ENCODE data around the gene SYF2.

The SYF2 gene

GRCh38 chr1:25223471-25223870 lies 8.8 kb downstream of the SYF2 start:
- no peak overlapping the region for H4K91ac ChIP-seq (ENCODE audit: low read depth, low read length, poor library complexity)
- H3K18ac ChIP-seq (ENCODE audit: low read length): no peak overlapping the region
- no CpG with 5 or more reads among the region's 3 CpGs for WGBS, 2 donors (ENCODE audit: extremely low coverage in 2 of 2, insufficient read length in 2 of 2, insufficient replicate concordance in 1 of 2)
- H3K27ac ChIP-seq (replicated peaks; ENCODE audit: low read length): no peak overlapping the region
- no peak overlapping the region for H2AFZ ChIP-seq (ENCODE audit: low read length)
- no peak overlapping the region for H2BK15ac ChIP-seq (ENCODE audit: low read length)
- H3K4me2 ChIP-seq (ENCODE audit: insufficient read depth, low read length, poor library complexity, severe bottlenecking): no peak overlapping the region
- no peak for DNase-seq (ENCODE audit: low spot score)
- no peak overlapping the region for H2BK12ac ChIP-seq (ENCODE audit: low read length)
- no peak overlapping the region for H3K4ac ChIP-seq (ENCODE audit: low read length)
- no peaks in the 10 kb centered on the region for H3K9me3 ChIP-seq (replicated peaks in 1 of 2; ENCODE audit: control insufficient read depth in 2 of 2, insufficient read depth in 1 of 2, low read depth in 1 of 2, low read length in 2 of 2)
- no peak overlapping the region for H2BK5ac ChIP-seq (ENCODE audit: low read length)
- no peaks in the 10 kb centered on the region for H3K27me3 ChIP-seq (ENCODE audit: control insufficient read depth in 3 of 3, insufficient read depth in 3 of 3, low read depth in 1 of 3, low read length in 3 of 3)
- no peaks in the 10 kb centered on the region for H3K4me1 ChIP-seq (ENCODE audit: control insufficient read depth in 2 of 2, insufficient read depth in 1 of 2, low read depth in 1 of 2, low read length in 2 of 2)
- no peak overlapping the region for H3K14ac ChIP-seq (ENCODE audit: low read length)
- H3K79me1 ChIP-seq (ENCODE audit: low read depth, low read length): no peaks in the 10 kb centered on the region
- no peak overlapping the region for H3K4me3 ChIP-seq (ENCODE audit: low read length in 2 of 2)
- peaks cover 15 to 78% of the 10 kb centered on the region in 2 donors for H3K36me3 ChIP-seq (replicated peaks in 1 of 2; ENCODE audit: control insufficient read depth in 2 of 2, insufficient read depth in 2 of 2, low read length in 2 of 2)
- no peak overlapping the region for H2AK5ac ChIP-seq (ENCODE audit: low read depth, low read length)
- no peak overlapping the region for H3K9ac ChIP-seq (ENCODE audit: low read depth, low read length, poor library complexity)
- no peak overlapping the region for H4K8ac ChIP-seq (ENCODE audit: low read depth, low read length)
- H2BK120ac ChIP-seq (ENCODE audit: low read depth, low read length): no peak overlapping the region
- no peak overlapping the region for H3K23ac ChIP-seq (ENCODE audit: low read depth, low read length, poor library complexity)

GRCh38 chr1:25222606-25223005 lies 9.7 kb downstream of the SYF2 start:
- no peak overlapping the region for H3K27ac ChIP-seq (replicated peaks; ENCODE audit: low read length)
- no peak overlapping the region for H3K9ac ChIP-seq (ENCODE audit: low read depth, low read length, poor library complexity)
- H3K4me3 ChIP-seq (ENCODE audit: low read length in 2 of 2): no peak overlapping the region
- H2AFZ ChIP-seq (ENCODE audit: low read length): no peak overlapping the region
- H3K79me1 ChIP-seq (ENCODE audit: low read depth, low read length): no peaks in the 10 kb centered on the region
- no peak overlapping the region for H3K4me2 ChIP-seq (ENCODE audit: insufficient read depth, low read length, poor library complexity, severe bottlenecking)
- no peaks in the 10 kb centered on the region for H3K9me3 ChIP-seq (replicated peaks in 1 of 2; ENCODE audit: control insufficient read depth in 2 of 2, insufficient read depth in 1 of 2, low read depth in 1 of 2, low read length in 2 of 2)
- H2BK12ac ChIP-seq (ENCODE audit: low read length): no peak overlapping the region
- no peak overlapping the region for H4K8ac ChIP-seq (ENCODE audit: low read depth, low read length)
- H3K36me3 ChIP-seq (replicated peaks in 1 of 2; ENCODE audit: control insufficient read depth in 2 of 2, insufficient read depth in 2 of 2, low read length in 2 of 2): peaks cover 15 to 69% of the 10 kb centered on the region in 2 donors
- H4K91ac ChIP-seq (ENCODE audit: low read depth, low read length, poor library complexity): no peak overlapping the region
- no peak overlapping the region for H3K18ac ChIP-seq (ENCODE audit: low read length)
- no peak overlapping the region for H2BK120ac ChIP-seq (ENCODE audit: low read depth, low read length)
- no peaks in the 10 kb centered on the region for H3K4me1 ChIP-seq (ENCODE audit: control insufficient read depth in 2 of 2, insufficient read depth in 1 of 2, low read depth in 1 of 2, low read length in 2 of 2)
- DNase-seq (ENCODE audit: low spot score): no peak
- no peaks in the 10 kb centered on the region for H3K27me3 ChIP-seq (ENCODE audit: control insufficient read depth in 3 of 3, insufficient read depth in 3 of 3, low read depth in 1 of 3, low read length in 3 of 3)
- no peak overlapping the region for H2AK5ac ChIP-seq (ENCODE audit: low read depth, low read length)
- no peak overlapping the region for H3K4ac ChIP-seq (ENCODE audit: low read length)
- H2BK5ac ChIP-seq (ENCODE audit: low read length): no peak overlapping the region
- H3K23ac ChIP-seq (ENCODE audit: low read depth, low read length, poor library complexity): no peak overlapping the region
- H3K14ac ChIP-seq (ENCODE audit: low read length): no peak overlapping the region
- WGBS, 2 donors (ENCODE audit: extremely low coverage in 2 of 2, insufficient read length in 2 of 2, insufficient replicate concordance in 1 of 2): no CpG with 5 or more reads among the region's 4 CpGs
- H2BK15ac ChIP-seq (ENCODE audit: low read length): no peak overlapping the region

- Histone ChIP-seq H3K9ac (ENCODE audit: low read depth, low read length, poor library complexity) (no peak overlapping the region), H3K23ac (ENCODE audit: low read depth, low read length, poor library complexity) (no peak overlapping the region), H3K27ac (replicated peaks; ENCODE audit: low read length) (no peak overlapping the region), H3K27me3 (ENCODE audit: control insufficient read depth in 3 of 3, insufficient read depth in 3 of 3, low read depth in 1 of 3, low read length in 3 of 3) (no peaks in the 10 kb centered on the region), H3K14ac (ENCODE audit: low read length) (no peak overlapping the region), H3K9me3 (replicated peaks in 1 of 2; ENCODE audit: control insufficient read depth in 2 of 2, insufficient read depth in 1 of 2, low read depth in 1 of 2, low read length in 2 of 2) (no peaks in the 10 kb centered on the region), H2AK5ac (ENCODE audit: low read depth, low read length) (no peak overlapping the region), H3K79me1 (ENCODE audit: low read depth, low read length) (no peaks in the 10 kb centered on the region), H2AFZ (ENCODE audit: low read length) (no peak overlapping the region), H4K8ac (ENCODE audit: low read depth, low read length) (no peak overlapping the region), H3K4me2 (ENCODE audit: insufficient read depth, low read length, poor library complexity, severe bottlenecking) (no peak overlapping the region), H2BK120ac (ENCODE audit: low read depth, low read length) (no peak overlapping the region), H3K4ac (ENCODE audit: low read length) (no peak overlapping the region), H3K36me3 (replicated peaks in 1 of 2; ENCODE audit: control insufficient read depth in 2 of 2, insufficient read depth in 2 of 2, low read length in 2 of 2) (peaks cover 10 to 53% of the 10 kb centered on the region in 2 donors), H3K18ac (ENCODE audit: low read length) (no peak overlapping the region), H2BK5ac (ENCODE audit: low read length) (no peak overlapping the region), H3K4me1 (ENCODE audit: control insufficient read depth in 2 of 2, insufficient read depth in 1 of 2, low read depth in 1 of 2, low read length in 2 of 2) (no peaks in the 10 kb centered on the region), H2BK15ac (ENCODE audit: low read length) (no peak overlapping the region), H3K4me3 (ENCODE audit: low read length in 2 of 2) (no peak overlapping the region), H4K91ac (ENCODE audit: low read depth, low read length, poor library complexity) (no peak overlapping the region), H2BK12ac (ENCODE audit: low read length) (no peak overlapping the region)
- DNase-seq (ENCODE audit: low spot score): no peak
- WGBS, 2 donors (ENCODE audit: extremely low coverage in 2 of 2, insufficient read length in 2 of 2, insufficient replicate concordance in 1 of 2): no CpG with 5 or more reads among the region's 3 CpGs
Measured at GRCh38 chr1:25220666-25221065, 11.6 kb downstream of the SYF2 start.

GRCh38 chr1:25219661-25220251 lies 12.5 kb downstream of the SYF2 start:
- no peak overlapping the region for H3K4me3 ChIP-seq (ENCODE audit: low read length in 2 of 2)
- peaks cover 10 to 50% of the 10 kb centered on the region in 2 donors for H3K36me3 ChIP-seq (replicated peaks in 1 of 2; ENCODE audit: control insufficient read depth in 2 of 2, insufficient read depth in 2 of 2, low read length in 2 of 2)
- no peak overlapping the region for H2AK5ac ChIP-seq (ENCODE audit: low read depth, low read length)
- no peak overlapping the region for H3K9ac ChIP-seq (ENCODE audit: low read depth, low read length, poor library complexity)
- H3K27ac ChIP-seq (replicated peaks; ENCODE audit: low read length): no peak overlapping the region
- no peaks in the 10 kb centered on the region for H3K79me1 ChIP-seq (ENCODE audit: low read depth, low read length)
- no peak overlapping the region for H2BK15ac ChIP-seq (ENCODE audit: low read length)
- H2BK5ac ChIP-seq (ENCODE audit: low read length): no peak overlapping the region
- WGBS, 2 donors (ENCODE audit: extremely low coverage in 2 of 2, insufficient read length in 2 of 2, insufficient replicate concordance in 1 of 2): no CpG with 5 or more reads among the region's 9 CpGs
- H2BK12ac ChIP-seq (ENCODE audit: low read length): no peak overlapping the region
- no peak overlapping the region for H3K4ac ChIP-seq (ENCODE audit: low read length)
- H4K91ac ChIP-seq (ENCODE audit: low read depth, low read length, poor library complexity): no peak overlapping the region
- DNase-seq (ENCODE audit: low spot score): no peak
- no peaks in the 10 kb centered on the region for H3K4me1 ChIP-seq (ENCODE audit: control insufficient read depth in 2 of 2, insufficient read depth in 1 of 2, low read depth in 1 of 2, low read length in 2 of 2)
- H3K4me2 ChIP-seq (ENCODE audit: insufficient read depth, low read length, poor library complexity, severe bottlenecking): no peak overlapping the region
- no peaks in the 10 kb centered on the region for H3K9me3 ChIP-seq (replicated peaks in 1 of 2; ENCODE audit: control insufficient read depth in 2 of 2, insufficient read depth in 1 of 2, low read depth in 1 of 2, low read length in 2 of 2)
- no peaks in the 10 kb centered on the region for H3K27me3 ChIP-seq (ENCODE audit: control insufficient read depth in 3 of 3, insufficient read depth in 3 of 3, low read depth in 1 of 3, low read length in 3 of 3)
- no peak overlapping the region for H3K14ac ChIP-seq (ENCODE audit: low read length)
- H3K23ac ChIP-seq (ENCODE audit: low read depth, low read length, poor library complexity): no peak overlapping the region
- H2BK120ac ChIP-seq (ENCODE audit: low read depth, low read length): no peak overlapping the region
- H4K8ac ChIP-seq (ENCODE audit: low read depth, low read length): no peak overlapping the region
- no peak overlapping the region for H3K18ac ChIP-seq (ENCODE audit: low read length)
- H2AFZ ChIP-seq (ENCODE audit: low read length): no peak overlapping the region

Data from neuronal stem cell (in vitro differentiated cells).